Measurements from ENCODE around the gene CENPE.

CENPE gene

DNA sequence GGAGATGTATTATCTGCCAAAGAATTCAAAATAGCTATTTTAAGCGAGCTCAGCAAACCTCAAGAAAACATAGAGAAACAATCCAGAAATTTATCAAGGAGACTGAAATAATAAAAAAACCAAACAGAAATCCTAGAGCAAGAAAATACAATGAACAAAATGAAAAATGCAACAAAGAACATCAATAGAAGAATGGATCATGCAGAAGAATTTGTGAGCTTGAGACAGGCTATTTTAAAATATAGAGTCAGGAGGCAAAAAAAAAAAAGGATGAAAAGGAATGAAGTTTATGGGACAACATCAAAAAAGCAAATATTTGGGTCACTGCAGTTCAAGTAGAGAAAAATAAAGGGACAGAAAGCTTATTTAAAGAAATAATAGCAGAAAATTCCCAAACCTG lies 29.1 kb downstream of the CENPE start:
- TF ChIP-seq, protein P1, sequence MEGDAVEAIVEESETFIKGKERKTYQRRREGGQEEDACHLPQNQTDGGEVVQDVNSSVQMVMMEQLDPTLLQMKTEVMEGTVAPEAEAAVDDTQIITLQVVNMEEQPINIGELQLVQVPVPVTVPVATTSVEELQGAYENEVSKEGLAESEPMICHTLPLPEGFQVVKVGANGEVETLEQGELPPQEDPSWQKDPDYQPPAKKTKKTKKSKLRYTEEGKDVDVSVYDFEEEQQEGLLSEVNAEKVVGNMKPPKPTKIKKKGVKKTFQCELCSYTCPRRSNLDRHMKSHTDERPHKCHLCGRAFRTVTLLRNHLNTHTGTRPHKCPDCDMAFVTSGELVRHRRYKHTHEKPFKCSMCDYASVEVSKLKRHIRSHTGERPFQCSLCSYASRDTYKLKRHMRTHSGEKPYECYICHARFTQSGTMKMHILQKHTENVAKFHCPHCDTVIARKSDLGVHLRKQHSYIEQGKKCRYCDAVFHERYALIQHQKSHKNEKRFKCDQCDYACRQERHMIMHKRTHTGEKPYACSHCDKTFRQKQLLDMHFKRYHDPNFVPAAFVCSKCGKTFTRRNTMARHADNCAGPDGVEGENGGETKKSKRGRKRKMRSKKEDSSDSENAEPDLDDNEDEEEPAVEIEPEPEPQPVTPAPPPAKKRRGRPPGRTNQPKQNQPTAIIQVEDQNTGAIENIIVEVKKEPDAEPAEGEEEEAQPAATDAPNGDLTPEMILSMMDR (IDR thresholded peaks at IDR 0.05): no peak
- Histone ChIP-seq H3K27ac (no peak overlapping the region), H3K36me3 (peaks cover 7% of the 10 kb centered on the region), H3K27me3 (no peaks in the 10 kb centered on the region), H3K9me3 (no peaks in the 10 kb centered on the region), H3K4me1 (ENCODE audit: control insufficient read depth in 1 of 2, insufficient read depth in 1 of 2, low read depth in 1 of 2, low read length in 1 of 2) (no peaks in the 10 kb centered on the region), H3K4me3 (ENCODE audit: low read depth in 1 of 2, low read length in 1 of 2) (no peak overlapping the region)

DNA sequence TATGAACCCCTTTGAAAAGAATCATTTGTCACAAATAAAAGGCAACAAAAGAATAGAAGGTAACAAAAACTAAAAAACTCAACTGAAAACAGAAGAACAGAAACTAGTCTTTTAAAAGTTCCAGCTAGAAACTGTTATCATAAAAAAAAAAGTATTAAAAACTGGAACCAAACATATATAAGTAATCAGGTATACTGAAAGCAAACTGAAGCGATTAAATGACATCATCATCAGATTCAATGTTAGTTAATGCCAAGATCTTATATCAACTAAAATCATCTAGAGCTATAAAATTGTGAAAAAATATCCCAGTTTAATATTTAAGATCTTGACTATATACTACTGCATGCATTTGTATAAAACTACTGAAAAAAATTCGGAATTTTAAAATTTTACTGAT lies 36.0 kb downstream of the CENPE start:
- no peaks in the 10 kb centered on the region for H3K4me1 ChIP-seq (ENCODE audit: control insufficient read depth in 1 of 2, insufficient read depth in 1 of 2, low read depth in 1 of 2, low read length in 1 of 2)
- no peaks in the 10 kb centered on the region for H3K9me3 ChIP-seq
- no peak overlapping the region for H3K27ac ChIP-seq
- no peak overlapping the region for H3K4me3 ChIP-seq (ENCODE audit: low read depth in 1 of 2, low read length in 1 of 2)
- H3K27me3 ChIP-seq: no peaks in the 10 kb centered on the region
- H3K36me3 ChIP-seq: no peaks in the 10 kb centered on the region
- TF ChIP-seq, protein P1 (IDR thresholded peaks at IDR 0.05): no peak

DNA sequence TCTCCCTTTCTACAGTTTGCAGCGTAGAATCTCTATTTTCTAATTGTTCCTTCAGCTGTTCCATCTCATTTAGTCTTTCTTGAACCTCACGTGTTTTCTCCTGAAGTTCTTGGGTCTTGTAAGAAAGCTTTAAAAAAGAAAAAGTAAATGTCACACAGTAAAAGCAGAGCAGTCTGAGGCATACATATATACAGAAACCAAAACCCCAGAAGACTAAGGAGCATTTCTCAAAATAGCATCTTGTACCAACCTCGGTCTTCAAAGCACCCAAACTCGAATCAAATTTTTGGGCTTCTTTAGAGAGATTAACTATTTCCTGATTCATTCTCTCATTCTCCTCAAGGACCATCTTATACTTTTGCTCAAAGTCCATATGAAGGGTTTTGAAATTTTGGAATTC lies 39.4 kb downstream of the CENPE start:
- TF ChIP-seq, protein P1 (IDR thresholded peaks at IDR 0.05): no peak
- H3K9me3 ChIP-seq: no peaks in the 10 kb centered on the region
- no peaks in the 10 kb centered on the region for H3K36me3 ChIP-seq
- no peaks in the 10 kb centered on the region for H3K4me1 ChIP-seq (ENCODE audit: control insufficient read depth in 1 of 2, insufficient read depth in 1 of 2, low read depth in 1 of 2, low read length in 1 of 2)
- no peak overlapping the region for H3K27ac ChIP-seq
- no peaks in the 10 kb centered on the region for H3K27me3 ChIP-seq
- no peak overlapping the region for H3K4me3 ChIP-seq (ENCODE audit: low read depth in 1 of 2, low read length in 1 of 2)

DNA sequence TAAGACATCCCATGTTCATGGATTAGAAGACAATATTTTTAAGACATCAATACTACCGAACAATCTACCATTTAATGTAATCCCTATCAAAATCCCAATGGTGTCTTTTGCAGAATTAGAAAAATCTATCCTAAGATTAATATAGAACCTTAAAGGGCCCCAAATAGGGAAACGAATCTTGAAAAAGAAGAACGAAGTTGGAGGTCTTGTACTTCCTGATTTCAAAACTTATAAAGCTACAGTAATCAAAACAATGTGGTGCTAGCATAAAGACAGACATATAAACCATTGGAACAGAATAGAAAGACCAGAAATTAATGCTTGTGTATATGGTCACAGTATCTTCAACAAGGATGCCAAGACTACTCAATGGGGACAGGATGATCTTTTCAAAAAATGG lies 42.0 kb downstream of the CENPE start:
- Histone ChIP-seq H3K27me3 (no peaks in the 10 kb centered on the region), H3K9me3 (no peaks in the 10 kb centered on the region), H3K27ac (no peak overlapping the region), H3K4me1 (ENCODE audit: control insufficient read depth in 1 of 2, insufficient read depth in 1 of 2, low read depth in 1 of 2, low read length in 1 of 2) (no peaks in the 10 kb centered on the region), H3K4me3 (ENCODE audit: low read depth in 1 of 2, low read length in 1 of 2) (no peak overlapping the region), H3K36me3 (no peaks in the 10 kb centered on the region)
- TF ChIP-seq, protein P1 (IDR thresholded peaks at IDR 0.05): no peak

DNA sequence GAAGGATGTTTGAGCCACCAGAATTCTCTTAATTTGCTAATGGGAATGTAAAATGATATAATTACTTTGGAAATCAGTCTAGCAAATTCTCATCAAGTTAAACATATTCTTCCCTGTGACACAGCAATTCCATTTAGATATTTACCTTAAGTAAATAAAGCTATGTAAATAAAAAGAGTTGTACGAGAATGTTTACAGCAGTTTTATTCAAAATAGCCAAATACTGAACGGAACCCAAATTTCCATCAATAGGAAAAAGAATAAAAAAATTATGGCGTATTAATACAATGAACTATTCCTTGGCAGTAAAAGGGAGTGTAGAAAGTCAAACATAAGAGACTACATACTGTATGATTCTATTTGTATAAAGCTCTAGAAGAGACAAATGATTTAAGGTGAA lies 45.8 kb downstream of the CENPE start:
- H3K4me1 ChIP-seq (ENCODE audit: control insufficient read depth in 1 of 2, insufficient read depth in 1 of 2, low read depth in 1 of 2, low read length in 1 of 2): no peaks in the 10 kb centered on the region
- H3K9me3 ChIP-seq: no peaks in the 10 kb centered on the region
- H3K4me3 ChIP-seq (ENCODE audit: low read depth in 1 of 2, low read length in 1 of 2): no peak overlapping the region
- no peaks in the 10 kb centered on the region for H3K27me3 ChIP-seq
- TF ChIP-seq, protein P1 (IDR thresholded peaks at IDR 0.05): no peak
- H3K36me3 ChIP-seq: no peaks in the 10 kb centered on the region
- no peak overlapping the region for H3K27ac ChIP-seq

DNA sequence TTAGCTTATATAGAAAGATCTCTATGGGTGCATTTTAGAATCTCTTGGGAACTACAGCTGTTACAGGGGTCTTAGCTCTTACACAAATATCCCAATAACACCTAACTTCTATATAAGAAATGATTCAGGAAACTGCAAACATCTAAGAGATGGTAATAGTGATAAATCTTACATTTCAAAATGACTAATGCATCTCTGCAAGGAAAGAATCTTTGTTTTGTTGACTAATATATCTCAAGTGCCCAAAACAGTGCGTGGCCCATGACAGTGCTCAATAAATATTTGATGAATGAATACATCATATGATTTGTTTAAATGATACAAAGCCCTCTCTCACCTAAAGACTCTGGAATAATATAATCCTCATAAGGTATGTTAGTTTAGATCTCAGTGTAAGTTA lies 47.5 kb downstream of the CENPE start:
- H3K4me1 ChIP-seq (ENCODE audit: control insufficient read depth in 1 of 2, insufficient read depth in 1 of 2, low read depth in 1 of 2, low read length in 1 of 2): no peaks in the 10 kb centered on the region
- no peaks in the 10 kb centered on the region for H3K9me3 ChIP-seq
- no peaks in the 10 kb centered on the region for H3K36me3 ChIP-seq
- H3K4me3 ChIP-seq (ENCODE audit: low read depth in 1 of 2, low read length in 1 of 2): no peak overlapping the region
- H3K27ac ChIP-seq: no peak overlapping the region
- TF ChIP-seq, protein P1 (IDR thresholded peaks at IDR 0.05): no peak
- H3K27me3 ChIP-seq: no peaks in the 10 kb centered on the region

All from neutrophil (primary cell).